Measurements from ENCODE around the gene WNK2. TPM values are rescaled to one million over a fixed set of nuclear protein-coding genes. Genes with fewer than 3 reads are reported as not detected.

The WNK2 gene
- total and polyA plus RNA-seq, 2 experiments from 2014 or later = 34.5 to 92.2 TPM

- Histone ChIP-seq H3K36me3 (peaks cover 3% of the 10 kb centered on the region), H3K4me3 (no peak overlapping the region), H3K4me1 (ENCODE audit: low read depth) (peaks cover 8% of the 10 kb centered on the region), H3K27ac (no peak overlapping the region), H3K9me3 (ENCODE audit: low read depth) (no peaks in the 10 kb centered on the region), H3K27me3 (no peaks in the 10 kb centered on the region)
- no peak for DNase-seq (ENCODE audit: low read depth in 1 of 2, low spot score in 1 of 2)
- no peak for TF ChIP-seq CTCF (IDR thresholded peaks at IDR 0.05; ENCODE audit: low read depth, low read length)
Observed at GRCh38 chr9:93263334-93264229, 79.6 kb downstream of the WNK2 start.

GRCh38 chr9:93264338-93265125 lies 80.6 kb downstream of the WNK2 start:
- no peaks in the 10 kb centered on the region for H3K27me3 ChIP-seq
- no peak overlapping the region for H3K4me3 ChIP-seq

GRCh38 chr9:93265301-93265971 lies 81.5 kb downstream of the WNK2 start:
- no peak for DNase-seq (ENCODE audit: low read depth in 1 of 2, low spot score in 1 of 2)

More at GRCh38 chr9:93264338-93265125, 80.6 kb downstream of the WNK2 start:
- H3K36me3 ChIP-seq = peaks cover 3% of the 10 kb centered on the region
- no peak for DNase-seq (ENCODE audit: low read depth in 1 of 2, low spot score in 1 of 2)
- peaks cover 8% of the 10 kb centered on the region for H3K4me1 ChIP-seq (ENCODE audit: low read depth)
- H3K9me3 ChIP-seq (ENCODE audit: low read depth) = no peaks in the 10 kb centered on the region
- H3K27ac ChIP-seq = no peak overlapping the region
- TF ChIP-seq CTCF (IDR thresholded peaks at IDR 0.05; ENCODE audit: low read depth, low read length) = no peak

GRCh38 chr9:93265972-93266371 lies 82.0 kb downstream of the WNK2 start:
- DNase-seq (ENCODE audit: low read depth in 1 of 2, low spot score in 1 of 2) = no peak
- TF ChIP-seq CTCF (IDR thresholded peaks at IDR 0.05; ENCODE audit: low read depth, low read length) = no peak
- Histone ChIP-seq H3K4me1 (ENCODE audit: low read depth) (peaks cover 8% of the 10 kb centered on the region), H3K4me3 (no peak overlapping the region), H3K9me3 (ENCODE audit: low read depth) (no peaks in the 10 kb centered on the region), H3K27me3 (no peaks in the 10 kb centered on the region), H3K36me3 (peaks cover 3% of the 10 kb centered on the region), H3K27ac (no peak overlapping the region)

More at GRCh38 chr9:93265301-93265971, 81.5 kb downstream of the WNK2 start:
- no peaks in the 10 kb centered on the region for H3K27me3 ChIP-seq
- peaks cover 3% of the 10 kb centered on the region for H3K36me3 ChIP-seq
- no peak overlapping the region for H3K4me3 ChIP-seq
- H3K4me1 ChIP-seq (ENCODE audit: low read depth) = peaks cover 8% of the 10 kb centered on the region
- no peak for TF ChIP-seq CTCF (IDR thresholded peaks at IDR 0.05; ENCODE audit: low read depth, low read length)
- no peaks in the 10 kb centered on the region for H3K9me3 ChIP-seq (ENCODE audit: low read depth)
- H3K27ac ChIP-seq = no peak overlapping the region

GRCh38 chr9:93266521-93267001 lies 82.6 kb downstream of the WNK2 start:
- H3K27me3 ChIP-seq = no peaks in the 10 kb centered on the region
- H3K4me3 ChIP-seq = no peak overlapping the region
- no peak for TF ChIP-seq CTCF (IDR thresholded peaks at IDR 0.05; ENCODE audit: low read depth, low read length)
- H3K27ac ChIP-seq = no peak overlapping the region
- peaks cover 3% of the 10 kb centered on the region for H3K36me3 ChIP-seq
- no peaks in the 10 kb centered on the region for H3K9me3 ChIP-seq (ENCODE audit: low read depth)
- DNase-seq (ENCODE audit: low read depth in 1 of 2, low spot score in 1 of 2) = no peak
- H3K4me1 ChIP-seq (ENCODE audit: low read depth) = peaks cover 8% of the 10 kb centered on the region

Measured in cardiac muscle cell (in vitro differentiated cells and primary cell).